Osteoblast (primary cell): Measurements from ENCODE around the gene TIPRL. TPM values are rescaled to one million over a fixed set of nuclear protein-coding genes. Genes with fewer than 3 reads are reported as not detected.

Source experiments
- DNase-seq: peaks from one replicate; pipeline ENCODE4 v3.0.0; 2011; ENCODE audit warnings: low spot score, mixed read lengths; ENCODE audit not compliant: insufficient read length; ENCODE audit errors: missing footprints
- H2AFZ ChIP-seq: 2 replicates; pipeline ENCODE4 v1.6.0; 2011; ENCODE audit warnings: mild to moderate bottlenecking, low read length
- H3K27ac ChIP-seq: 2 replicates; pipeline ENCODE4 v1.5.1; 2011; ENCODE audit warnings: mild to moderate bottlenecking, low read depth, low read length, moderate library complexity
- H3K27me3 ChIP-seq: 2 replicates; pipeline ENCODE4 v1.6.0; 2012; ENCODE audit warnings: mild to moderate bottlenecking, control low read depth, inconsistent platforms, low read length, moderate library complexity; ENCODE audit not compliant: insufficient read depth
- H3K36me3 ChIP-seq: 2 replicates; pipeline ENCODE4 v1.5.1; 2011; ENCODE audit warnings: mild to moderate bottlenecking, low read length, control low read depth, moderate library complexity; ENCODE audit not compliant: insufficient read depth
- H3K4me1 ChIP-seq: 2 replicates; pipeline ENCODE4 v1.5.1; 2011; ENCODE audit warnings: mild to moderate bottlenecking, low read length, control low read depth, moderate library complexity; ENCODE audit not compliant: insufficient read depth
- H3K4me2 ChIP-seq: 2 replicates; pipeline ENCODE4 v1.6.0; 2011; ENCODE audit warnings: mild to moderate bottlenecking, low read length; ENCODE audit not compliant: insufficient read depth
- H3K4me3 ChIP-seq: fragments of 200-600 bp; sonication (generic); 3 replicates; pipeline ENCODE4 v1.5.1; 2012; ENCODE audit warnings: mild to moderate bottlenecking, low read length, inconsistent platforms; ENCODE audit not compliant: insufficient read depth
- H3K79me2 ChIP-seq: 2 replicates; pipeline ENCODE4 v1.6.0; 2012; ENCODE audit warnings: mild to moderate bottlenecking, low read length, control low read depth, inconsistent platforms; ENCODE audit not compliant: insufficient read depth
- H3K9me3 ChIP-seq: 2 replicates; pipeline ENCODE4 v1.5.1; 2011; ENCODE audit warnings: low read depth, low read length, control low read depth
- H4K20me1 ChIP-seq: 2 replicates; pipeline ENCODE4 v1.6.0; 2012; ENCODE audit warnings: mild to moderate bottlenecking, low read length, control low read depth; ENCODE audit not compliant: insufficient read depth
- CTCF ChIP-seq: IDR thresholded peaks from 2 replicates; pipeline ENCODE4 v1.5.1; 2011; ENCODE audit warnings: mild to moderate bottlenecking, low read depth, low read length, moderate library complexity; ENCODE audit errors: extremely low read depth
- total RNA-seq: library from RNA; depleted of rRNA; stranded (reverse); fragments of >200 nt; gene quantifications from 2 replicates; pipeline ENCODE4 v1.2.3, GENCODE V29; 2012

TIPRL gene
- total RNA-seq, 1 donor: 30.8 TPM

DNA sequence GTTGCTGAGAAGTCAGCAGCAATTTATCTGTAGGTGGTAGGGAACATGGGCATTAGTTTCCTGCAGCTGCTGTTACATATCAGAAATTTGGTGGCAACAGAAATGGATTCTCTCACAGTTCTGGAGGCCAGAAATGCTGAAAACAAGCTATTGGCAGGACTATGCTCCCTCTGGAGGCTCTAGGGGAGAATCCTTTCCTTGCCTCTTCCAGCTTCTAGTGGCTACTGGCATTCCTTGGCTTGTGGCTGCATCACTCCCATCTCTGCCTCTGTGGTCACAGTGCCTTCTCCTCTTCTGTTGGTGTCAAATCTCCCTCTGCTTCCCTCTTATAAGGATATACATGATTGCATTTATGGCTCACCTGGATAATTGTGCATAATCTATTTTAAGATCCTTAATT lies 44.5 kb downstream of the TIPRL start:
- H3K4me1 ChIP-seq: peaks cover 13% of the 10 kb centered on the region
- no peak overlapping the region for H3K27ac ChIP-seq
- H3K27me3 ChIP-seq: no peaks in the 10 kb centered on the region
- H4K20me1 ChIP-seq: peaks cover under 1% of the 10 kb centered on the region
- H3K79me2 ChIP-seq: peaks cover 23% of the 10 kb centered on the region
- H3K4me3 ChIP-seq: no peak overlapping the region
- H3K36me3 ChIP-seq: no peaks in the 10 kb centered on the region
- no peak for DNase-seq
- no peak overlapping the region for H2AFZ ChIP-seq
- no peak overlapping the region for H3K4me2 ChIP-seq
- no peak for TF ChIP-seq CTCF
- peaks cover 2% of the 10 kb centered on the region for H3K9me3 ChIP-seq

DNA sequence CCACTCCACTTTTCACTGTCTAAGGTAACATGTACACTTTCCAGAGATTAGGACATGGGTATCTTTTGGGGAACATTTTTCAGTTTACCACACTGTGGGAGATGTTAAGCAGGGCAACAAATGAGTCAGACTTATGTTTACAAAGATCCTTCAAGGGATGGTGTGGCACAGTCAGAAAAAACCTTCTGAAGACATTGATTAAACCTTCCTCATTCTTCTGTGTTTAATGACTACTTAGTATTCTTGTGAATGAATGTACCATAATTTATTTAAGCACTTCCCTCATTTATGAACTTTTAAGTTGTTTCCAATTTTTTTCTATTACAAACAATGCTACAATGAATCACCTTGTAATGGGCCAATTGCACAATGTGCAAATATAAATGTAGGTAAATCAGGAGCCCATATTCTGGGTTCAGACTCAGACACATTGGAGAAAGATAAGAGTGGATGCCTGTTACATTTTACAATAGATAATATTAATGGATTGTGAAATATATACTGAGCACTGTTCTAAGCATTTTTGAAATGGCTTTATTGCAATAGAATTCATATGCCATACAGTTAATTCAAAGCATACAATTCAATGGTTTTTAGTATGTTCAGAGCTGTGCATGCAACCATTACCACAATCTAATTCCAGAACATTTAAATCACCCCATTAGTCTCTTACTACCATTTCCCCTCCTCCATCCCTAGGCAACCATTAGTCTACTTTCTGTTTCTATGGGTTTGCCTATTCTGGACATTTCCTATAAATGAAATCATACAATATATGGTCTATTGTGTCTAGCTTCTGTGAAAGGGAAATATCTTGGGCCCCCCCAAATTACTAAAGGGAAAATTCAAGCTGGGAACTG lies 45.1 kb downstream of the TIPRL start:
- no peak for TF ChIP-seq CTCF
- Histone ChIP-seq H3K4me3 (no peak overlapping the region), H3K79me2 (peaks cover 29% of the 10 kb centered on the region), H3K9me3 (peaks cover 2% of the 10 kb centered on the region), H4K20me1 (peaks cover 7% of the 10 kb centered on the region), H3K4me2 (no peak overlapping the region), H3K27ac (no peak overlapping the region), H2AFZ (no peak overlapping the region), H3K27me3 (no peaks in the 10 kb centered on the region), H3K36me3 (no peaks in the 10 kb centered on the region), H3K4me1 (peaks cover 20% of the 10 kb centered on the region)
- DNase-seq: peak; percentile 51

DNA sequence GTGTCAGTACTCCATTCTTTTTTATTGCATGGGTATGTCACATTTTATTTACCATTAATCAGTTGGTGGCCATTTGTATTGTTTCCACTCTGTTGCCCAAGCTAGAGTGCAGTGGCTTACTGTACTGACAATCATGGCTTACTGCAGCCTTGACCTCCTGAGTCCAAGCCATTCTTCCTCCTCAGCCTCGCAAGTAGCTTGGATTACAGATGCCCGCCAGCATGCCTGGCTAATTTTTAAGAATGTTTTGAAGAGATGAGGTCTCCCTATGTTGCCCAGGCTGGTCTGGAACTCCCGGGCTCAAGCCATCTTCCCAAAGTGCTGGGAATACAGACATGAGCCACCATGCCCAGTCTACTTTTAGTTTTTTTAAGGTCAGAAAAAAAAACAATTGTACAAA lies 46.2 kb downstream of the TIPRL start:
- H4K20me1 ChIP-seq: peaks cover 18% of the 10 kb centered on the region
- H3K27ac ChIP-seq: no peak overlapping the region
- peaks cover 25% of the 10 kb centered on the region for H3K4me1 ChIP-seq
- no peak for TF ChIP-seq CTCF
- H2AFZ ChIP-seq: no peak overlapping the region
- H3K4me2 ChIP-seq: peak overlapping the region; percentile 89
- H3K9me3 ChIP-seq: peaks cover 2% of the 10 kb centered on the region
- no peak for DNase-seq
- no peak overlapping the region for H3K4me3 ChIP-seq
- H3K36me3 ChIP-seq: no peaks in the 10 kb centered on the region
- H3K79me2 ChIP-seq: peaks cover 40% of the 10 kb centered on the region
- H3K27me3 ChIP-seq: no peaks in the 10 kb centered on the region

DNA sequence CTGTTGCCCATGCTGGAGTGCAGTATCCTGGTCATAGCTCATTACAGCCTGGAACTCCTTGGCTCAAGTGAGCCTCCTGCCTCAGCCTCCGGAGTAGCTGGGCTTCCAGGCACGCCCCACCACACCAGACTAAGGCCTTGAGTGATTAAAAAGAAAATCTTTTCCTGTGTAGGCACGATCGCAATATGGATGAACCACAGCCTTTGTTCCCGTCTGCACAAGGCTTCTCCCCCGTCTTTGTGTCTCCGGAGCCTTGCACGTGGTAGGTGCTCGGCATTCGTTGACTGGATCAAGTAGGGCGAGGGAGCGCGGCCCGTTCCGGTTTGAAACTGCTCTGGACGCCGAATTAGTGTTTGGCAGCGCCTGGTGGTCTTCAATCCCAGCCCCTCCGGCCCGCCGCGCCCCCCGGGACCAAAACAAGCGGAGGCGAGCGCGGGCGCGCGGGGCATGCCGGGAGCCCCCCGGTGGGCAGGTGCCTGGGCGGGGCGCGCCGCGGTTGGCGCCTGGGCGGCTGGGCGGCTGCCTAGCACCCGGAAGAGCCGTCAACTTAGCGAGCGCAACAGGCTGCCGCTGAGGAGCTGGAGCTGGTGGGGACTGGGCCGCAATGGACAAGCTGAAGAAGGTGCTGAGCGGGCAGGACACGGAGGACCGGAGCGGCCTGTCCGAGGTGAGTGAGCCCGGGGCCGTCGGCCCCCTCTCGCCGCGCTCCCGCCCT lies 46.9 kb downstream of the TIPRL start, which contains the start of gene SFT2D2:
Gene SFT2D2 (plus strand): TSS at position 529 of the 715 bp plus-strand sequence. CDS start 76 bp downstream, at position 605.
- no peak for TF ChIP-seq CTCF
- Histone ChIP-seq H2AFZ (peak within 1 kb of the TSS; percentile 98), H3K27me3 (no peaks in the 10 kb centered on the region), H4K20me1 (peaks cover 21% of the 10 kb centered on the region), H3K27ac (peak within 1 kb of the TSS; percentile 64), H3K4me2 (peak within 1 kb of the TSS; percentile 89), H3K4me3 (peak within 1 kb of the TSS; percentile 85), H3K79me2 (peaks cover 47% of the 10 kb centered on the region), H3K36me3 (no peaks in the 10 kb centered on the region), H3K9me3 (peaks cover 2% of the 10 kb centered on the region), H3K4me1 (peaks cover 25% of the 10 kb centered on the region)
- DNase-seq: peak; percentile 96
